ENCODE data around the gene PPFIBP1.

DNA sequence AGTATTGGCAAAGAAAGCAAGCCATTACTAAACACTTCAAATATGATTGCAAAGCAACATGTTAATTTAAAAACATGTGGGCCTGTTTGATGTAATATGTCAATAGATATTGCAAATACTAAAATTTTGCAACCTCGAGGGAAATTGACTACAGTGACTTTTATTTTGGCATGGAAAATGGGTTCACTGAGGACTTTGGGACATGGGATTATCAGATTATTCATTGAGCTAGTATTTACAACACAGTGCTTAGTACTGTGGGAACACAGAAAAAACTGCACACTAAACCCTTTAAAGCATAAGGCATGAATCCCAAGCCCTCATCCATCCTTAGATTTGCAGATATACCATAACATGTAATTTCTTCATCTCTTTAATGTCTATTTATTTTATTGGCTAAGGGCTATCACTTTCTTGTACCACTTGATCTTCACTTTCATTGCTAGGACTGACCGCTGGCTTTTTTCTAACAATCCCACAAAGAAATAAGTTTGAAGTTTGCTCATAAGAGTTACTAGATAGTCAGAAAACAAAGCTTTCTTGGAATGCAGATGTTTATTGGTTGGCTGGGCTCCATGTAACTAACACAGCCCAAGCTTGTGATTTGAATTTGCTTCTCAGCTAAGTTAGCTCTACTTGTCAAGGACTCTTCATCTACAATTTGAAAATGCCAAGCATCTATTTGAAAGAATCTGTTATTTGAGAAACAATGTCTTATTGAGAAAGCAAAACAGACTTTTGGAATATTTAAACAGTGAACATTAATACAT lies 48.7 kb downstream of the PPFIBP1 start:
- TF ChIP-seq, protein P1, sequence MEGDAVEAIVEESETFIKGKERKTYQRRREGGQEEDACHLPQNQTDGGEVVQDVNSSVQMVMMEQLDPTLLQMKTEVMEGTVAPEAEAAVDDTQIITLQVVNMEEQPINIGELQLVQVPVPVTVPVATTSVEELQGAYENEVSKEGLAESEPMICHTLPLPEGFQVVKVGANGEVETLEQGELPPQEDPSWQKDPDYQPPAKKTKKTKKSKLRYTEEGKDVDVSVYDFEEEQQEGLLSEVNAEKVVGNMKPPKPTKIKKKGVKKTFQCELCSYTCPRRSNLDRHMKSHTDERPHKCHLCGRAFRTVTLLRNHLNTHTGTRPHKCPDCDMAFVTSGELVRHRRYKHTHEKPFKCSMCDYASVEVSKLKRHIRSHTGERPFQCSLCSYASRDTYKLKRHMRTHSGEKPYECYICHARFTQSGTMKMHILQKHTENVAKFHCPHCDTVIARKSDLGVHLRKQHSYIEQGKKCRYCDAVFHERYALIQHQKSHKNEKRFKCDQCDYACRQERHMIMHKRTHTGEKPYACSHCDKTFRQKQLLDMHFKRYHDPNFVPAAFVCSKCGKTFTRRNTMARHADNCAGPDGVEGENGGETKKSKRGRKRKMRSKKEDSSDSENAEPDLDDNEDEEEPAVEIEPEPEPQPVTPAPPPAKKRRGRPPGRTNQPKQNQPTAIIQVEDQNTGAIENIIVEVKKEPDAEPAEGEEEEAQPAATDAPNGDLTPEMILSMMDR (IDR thresholded peaks at IDR 0.05), result no peak
- no peak for TF ChIP-seq ZFX (IDR thresholded peaks at IDR 0.05; ENCODE audit: borderline replicate concordance)

Measured in 22Rv1 (cell line).